Loucy (cell line): ENCODE measurements around the gene FAM171A2.

Source experiments
- H2AFZ ChIP-seq: fragments of 200-600 bp; sonication (generic); 2 replicates; pipeline ENCODE4 v1.6.0; 2016; ENCODE audit warnings: antibody characterized with exemption, mild to moderate bottlenecking, low read length, moderate library complexity
- H3F3A ChIP-seq: fragments of 200-600 bp; 2 replicates; pipeline ENCODE4 v1.6.0; 2016; ENCODE audit warnings: antibody characterized with exemption, low read depth, mild to moderate bottlenecking
- H3K27me3 ChIP-seq: fragments of 200-600 bp; sonication (generic); 2 replicates; pipeline ENCODE4 v1.6.1; 2014; ENCODE audit warnings: low read length, mild to moderate bottlenecking; ENCODE audit not compliant: insufficient read depth, poor library complexity, severe bottlenecking
- H3K36me3 ChIP-seq: fragments of 200-600 bp; sonication (generic); 2 replicates; pipeline ENCODE4 v1.6.1; 2016; ENCODE audit warnings: low read length; ENCODE audit not compliant: insufficient read depth
- H3K4me1 ChIP-seq: fragments of 200-600 bp; sonication (generic); 2 replicates; pipeline ENCODE4 v1.5.1; 2014; ENCODE audit warnings: low read length, mild to moderate bottlenecking; ENCODE audit not compliant: insufficient read depth, poor library complexity, severe bottlenecking
- H3K4me2 ChIP-seq: fragments of 200-600 bp; sonication (generic); 2 replicates; pipeline ENCODE4 v1.6.0; 2014; ENCODE audit warnings: antibody characterized with exemption, low read length, low read depth, mild to moderate bottlenecking; ENCODE audit not compliant: poor library complexity, severe bottlenecking
- H3K4me3 ChIP-seq: fragments of 200-600 bp; sonication (generic); 2 replicates; pipeline ENCODE4 v1.5.1; 2014; ENCODE audit warnings: low read length, mild to moderate bottlenecking, mixed read lengths; ENCODE audit not compliant: poor library complexity, severe bottlenecking
- H3K79me2 ChIP-seq: fragments of 200-600 bp; sonication (generic); 2 replicates; pipeline ENCODE4 v1.6.1; 2014; ENCODE audit warnings: low read length; ENCODE audit not compliant: insufficient read depth
- H3K9ac ChIP-seq: fragments of 200-600 bp; sonication (generic); 2 replicates; pipeline ENCODE4 v1.6.0; 2014; ENCODE audit warnings: mild to moderate bottlenecking, low read depth, low read length, moderate library complexity; ENCODE audit not compliant: poor library complexity, severe bottlenecking
- H3K9me2 ChIP-seq: fragments of 200-600 bp; sonication (generic); replicated peaks from 2 replicates; pipeline ENCODE4 v1.6.1; 2016; ENCODE audit warnings: low read depth, low read length, mixed read lengths
- H3K9me3 ChIP-seq: fragments of 200-600 bp; sonication (generic); 2 replicates; pipeline ENCODE4 v1.6.1; 2014; ENCODE audit warnings: mild to moderate bottlenecking, antibody characterized with exemption, low read length, low read depth; ENCODE audit not compliant: insufficient read depth
- H4K20me1 ChIP-seq: fragments of 200-600 bp; sonication (generic); 2 replicates; pipeline ENCODE4 v1.6.0; 2014; ENCODE audit warnings: antibody characterized with exemption, low read length, mild to moderate bottlenecking; ENCODE audit not compliant: insufficient read depth, poor library complexity, severe bottlenecking
- EZH2phosphoT487 ChIP-seq: fragments of 200-600 bp; IDR thresholded peaks from 2 replicates; pipeline ENCODE4 v1.6.1; 2018; ENCODE audit warnings: antibody characterized with exemption, mild to moderate bottlenecking, moderate library complexity, borderline replicate concordance
- TF ChIP-seq, protein P1 (sequence below): fragments of 200-600 bp; sonication (generic); conservative IDR thresholded peaks from 2 replicates; pipeline ENCODE4 v1.5.1; 2014; ENCODE audit warnings: mild to moderate bottlenecking, antibody characterized with exemption, low read length

The FAM171A2 gene

GRCh38 chr17:44327715-44328449, 35.8 kb downstream of the FAM171A2 start:
- H3K9me2 ChIP-seq, result no peaks in the 10 kb centered on the region
- H3F3A ChIP-seq, result no peaks in the 10 kb centered on the region
- no peak overlapping the region for H2AFZ ChIP-seq
- no peaks in the 10 kb centered on the region for H3K9me3 ChIP-seq
- no peak overlapping the region for H3K9ac ChIP-seq
- peaks cover 8% of the 10 kb centered on the region for H3K4me1 ChIP-seq
- H3K79me2 ChIP-seq, result peaks cover 12% of the 10 kb centered on the region
- H3K4me2 ChIP-seq, result no peak overlapping the region
- H4K20me1 ChIP-seq, result no peaks in the 10 kb centered on the region
- no peaks in the 10 kb centered on the region for H3K36me3 ChIP-seq
- no peak overlapping the region for H3K4me3 ChIP-seq
- no peaks in the 10 kb centered on the region for H3K27me3 ChIP-seq
- TF ChIP-seq, protein P1, sequence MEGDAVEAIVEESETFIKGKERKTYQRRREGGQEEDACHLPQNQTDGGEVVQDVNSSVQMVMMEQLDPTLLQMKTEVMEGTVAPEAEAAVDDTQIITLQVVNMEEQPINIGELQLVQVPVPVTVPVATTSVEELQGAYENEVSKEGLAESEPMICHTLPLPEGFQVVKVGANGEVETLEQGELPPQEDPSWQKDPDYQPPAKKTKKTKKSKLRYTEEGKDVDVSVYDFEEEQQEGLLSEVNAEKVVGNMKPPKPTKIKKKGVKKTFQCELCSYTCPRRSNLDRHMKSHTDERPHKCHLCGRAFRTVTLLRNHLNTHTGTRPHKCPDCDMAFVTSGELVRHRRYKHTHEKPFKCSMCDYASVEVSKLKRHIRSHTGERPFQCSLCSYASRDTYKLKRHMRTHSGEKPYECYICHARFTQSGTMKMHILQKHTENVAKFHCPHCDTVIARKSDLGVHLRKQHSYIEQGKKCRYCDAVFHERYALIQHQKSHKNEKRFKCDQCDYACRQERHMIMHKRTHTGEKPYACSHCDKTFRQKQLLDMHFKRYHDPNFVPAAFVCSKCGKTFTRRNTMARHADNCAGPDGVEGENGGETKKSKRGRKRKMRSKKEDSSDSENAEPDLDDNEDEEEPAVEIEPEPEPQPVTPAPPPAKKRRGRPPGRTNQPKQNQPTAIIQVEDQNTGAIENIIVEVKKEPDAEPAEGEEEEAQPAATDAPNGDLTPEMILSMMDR, result no peak
- TF ChIP-seq EZH2phosphoT487, result no peak

GRCh38 chr17:44326861-44327444, 36.7 kb downstream of the FAM171A2 start:
- no peaks in the 10 kb centered on the region for H3K36me3 ChIP-seq
- H2AFZ ChIP-seq, result no peak overlapping the region
- H3K4me2 ChIP-seq, result peak overlapping the region; percentile 51
- peak overlapping the region; percentile 29 for H3K4me3 ChIP-seq
- no peaks in the 10 kb centered on the region for H4K20me1 ChIP-seq
- H3K4me1 ChIP-seq, result peaks cover 8% of the 10 kb centered on the region
- H3K9me3 ChIP-seq, result no peaks in the 10 kb centered on the region
- peaks cover 12% of the 10 kb centered on the region for H3K79me2 ChIP-seq
- TF ChIP-seq EZH2phosphoT487, result no peak
- TF ChIP-seq, protein P1, result no peak
- no peaks in the 10 kb centered on the region for H3K27me3 ChIP-seq
- no peak overlapping the region for H3K9ac ChIP-seq
- H3K9me2 ChIP-seq, result no peaks in the 10 kb centered on the region
- H3F3A ChIP-seq, result no peaks in the 10 kb centered on the region

GRCh38 chr17:44324571-44325275, 38.9 kb downstream of the FAM171A2 start, which contains the start of gene SLC25A39:
SLC25A39 (minus strand) TSS chr17:44324823; CDS start chr17:44323562, 1,261 bp downstream.
- Histone ChIP-seq H4K20me1 (no peaks in the 10 kb centered on the region), H3K4me2 (peak within 1 kb of the TSS; percentile 95), H3K4me1 (peaks cover 8% of the 10 kb centered on the region), H3K27me3 (no peaks in the 10 kb centered on the region), H3K9ac (peak within 1 kb of the TSS; percentile 77), H3K9me2 (no peaks in the 10 kb centered on the region), H3F3A (no peaks in the 10 kb centered on the region), H3K4me3 (peak within 1 kb of the TSS; percentile 77), H2AFZ (peak within 1 kb of the TSS; percentile 93), H3K79me2 (peaks cover 12% of the 10 kb centered on the region), H3K36me3 (peaks cover 9% of the 10 kb centered on the region; the same call in 1 of the 2 replicates), H3K9me3 (no peaks in the 10 kb centered on the region)
- TF ChIP-seq EZH2phosphoT487, result no peak
- TF ChIP-seq, protein P1, result no peak
